Ishikawa (cell line): ENCODE measurements around the gene MICAL3.

Experiments
- CEBPB ChIP-seq: IDR thresholded peaks from 2 replicates; pipeline ENCODE4 v1.6.1; 2012
- CREB1 ChIP-seq: IDR thresholded peaks from 2 replicates; pipeline ENCODE4 v1.6.1; 2012; ENCODE audit warnings: low read depth
- EP300 ChIP-seq: IDR thresholded peaks from 2 replicates; pipeline ENCODE4 v1.6.1; 2012; ENCODE audit warnings: borderline replicate concordance
- FOXM1 ChIP-seq: IDR thresholded peaks from 2 replicates; pipeline ENCODE4 v1.6.1; 2012; ENCODE audit warnings: low read depth, borderline replicate concordance
- MAX ChIP-seq: IDR thresholded peaks from 2 replicates; pipeline ENCODE4 v1.6.1; 2012
- NFIC ChIP-seq: IDR thresholded peaks from 2 replicates; pipeline ENCODE4 v1.6.1; 2012
- RAD21 ChIP-seq: IDR thresholded peaks from 2 replicates; pipeline ENCODE4 v1.6.1; 2012; ENCODE audit warnings: low read depth
- REST ChIP-seq: IDR thresholded peaks from 2 replicates; pipeline ENCODE4 v1.6.1; 2012; ENCODE audit warnings: low read depth, mild to moderate bottlenecking
- TAF1 ChIP-seq: IDR thresholded peaks from 2 replicates; pipeline ENCODE4 v1.6.1; 2012; ENCODE audit warnings: low read depth, mild to moderate bottlenecking
- TCF12 ChIP-seq: IDR thresholded peaks from 2 replicates; pipeline ENCODE4 v1.6.1; 2012; ENCODE audit warnings: low read depth

- no peak for TF ChIP-seq EP300
- no peak for TF ChIP-seq RAD21
- no peak for TF ChIP-seq REST
- no peak for TF ChIP-seq CEBPB
- no peak for TF ChIP-seq CREB1
- no peak for TF ChIP-seq MAX
- TF ChIP-seq TCF12, result no peak
- no peak for TF ChIP-seq FOXM1
- no peak for TF ChIP-seq NFIC
- no peak for TF ChIP-seq TAF1
Observed at GRCh38 chr22:17990147-17990546, 34.2 kb downstream of the MICAL3 start.
